GM08714 (cell line): ENCODE data around the gene SLC49A3.
A peak's percentile ranks its signal among the peaks of the same experiment; 100 is the strongest.
"Not testable (repeated sequence)": the region's sequence is repeated elsewhere in the genome, so short reads cannot be mapped to it uniquely, and the experiment has no call there.

ENCODE experiments used
- H3K4me3 ChIP-seq: fragments of 200-500 bp; sonication (Bioruptor generic); 2 replicates; pipeline ENCODE4 v1.5.1; 2014; ENCODE audit warnings: mild to moderate bottlenecking, low read length, inconsistent platforms
- ZNF274 ChIP-seq: IDR thresholded peaks from 2 replicates; pipeline ENCODE4 v1.6.1; 2012; ENCODE audit warnings: mild to moderate bottlenecking, low read depth, low read length

SLC49A3 gene

DNA sequence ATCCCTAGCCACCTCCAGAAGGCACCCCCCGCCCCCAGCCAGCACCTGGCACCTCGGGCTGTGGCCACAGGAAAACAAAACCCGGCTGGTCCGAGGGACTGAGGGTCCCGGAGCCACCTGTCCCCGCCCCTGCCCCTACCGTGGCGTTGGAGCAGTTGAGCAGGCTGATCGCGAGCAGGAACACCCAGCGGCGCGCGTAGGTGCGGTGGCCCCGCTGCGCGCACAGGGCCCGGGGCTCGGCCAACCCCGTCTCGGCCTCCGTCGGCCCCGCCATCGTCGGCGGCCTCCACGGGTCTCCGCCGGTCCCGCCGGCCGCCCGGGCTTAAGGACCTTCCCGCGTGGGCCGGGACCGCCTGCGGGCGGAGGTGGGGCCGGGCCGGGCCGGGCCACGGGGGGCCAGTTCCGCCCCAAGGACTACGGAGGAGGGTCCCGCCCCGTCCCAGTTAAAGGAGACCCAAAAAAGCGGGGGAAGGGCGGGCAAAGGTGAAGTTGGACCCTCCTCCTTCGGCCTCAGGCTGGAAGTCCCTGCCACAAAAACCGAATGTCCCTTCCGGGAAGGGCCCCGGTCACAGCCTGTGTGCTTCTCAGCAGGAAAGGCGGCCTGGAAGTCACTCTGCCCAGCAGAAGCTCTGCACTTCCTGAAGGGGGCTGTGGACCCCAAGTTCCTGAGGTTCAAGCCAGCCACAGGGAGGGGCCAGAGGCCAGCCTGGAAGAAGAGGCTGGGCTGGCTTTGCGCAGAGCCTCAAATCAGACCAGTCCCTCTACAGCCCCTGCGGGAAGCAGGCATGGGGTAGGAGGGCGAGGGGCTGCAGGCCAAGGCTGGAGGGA, at the start of gene SLC49A3:
Gene SLC49A3, minus strand, starts transcription at position 298 of the 828 bp plus-strand sequence. Its CDS starts 24 bp downstream, at position 274.
- peak within 1 kb of the TSS; percentile 1; the same call in 1 of the 2 replicates for H3K4me3 ChIP-seq
- TF ChIP-seq ZNF274, result no peak

- not testable (repeated sequence) for H3K4me3 ChIP-seq
Observed at GRCh38 chr4:736561-736960, 47.6 kb upstream of the SLC49A3 start.

DNA sequence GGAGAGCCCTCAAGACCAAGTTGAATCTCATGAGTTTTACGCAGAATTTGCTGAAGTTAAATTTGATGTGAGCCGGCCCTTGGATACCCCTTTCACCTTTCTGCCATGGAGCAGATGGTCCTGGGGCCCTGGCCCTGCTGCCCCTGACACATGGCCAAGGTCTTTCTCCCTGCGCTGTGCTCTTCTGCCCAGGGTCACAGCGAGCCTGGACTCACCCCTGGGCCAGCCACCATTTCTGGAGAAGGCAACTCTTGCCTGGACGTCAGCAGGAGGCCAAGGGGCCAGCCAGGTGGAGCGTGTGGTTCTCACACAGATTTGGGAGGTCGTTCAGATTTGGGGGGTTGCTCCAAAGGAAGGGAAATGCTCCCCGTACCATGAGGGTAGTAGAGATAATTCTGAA, 46.6 kb upstream of the SLC49A3 start:
- H3K4me3 ChIP-seq, result no peak overlapping the region
- no peak for TF ChIP-seq ZNF274

GRCh38 chr4:734951-735350, 46.0 kb upstream of the SLC49A3 start:
- no peak for TF ChIP-seq ZNF274
- no peak overlapping the region for H3K4me3 ChIP-seq

- TF ChIP-seq ZNF274, result no peak
- H3K4me3 ChIP-seq, result no peak overlapping the region
Observed at GRCh38 chr4:734075-734474, 45.1 kb upstream of the SLC49A3 start.

GRCh38 chr4:733631-733980, 44.7 kb upstream of the SLC49A3 start:
- TF ChIP-seq ZNF274, result no peak
- H3K4me3 ChIP-seq, result no peak overlapping the region

DNA sequence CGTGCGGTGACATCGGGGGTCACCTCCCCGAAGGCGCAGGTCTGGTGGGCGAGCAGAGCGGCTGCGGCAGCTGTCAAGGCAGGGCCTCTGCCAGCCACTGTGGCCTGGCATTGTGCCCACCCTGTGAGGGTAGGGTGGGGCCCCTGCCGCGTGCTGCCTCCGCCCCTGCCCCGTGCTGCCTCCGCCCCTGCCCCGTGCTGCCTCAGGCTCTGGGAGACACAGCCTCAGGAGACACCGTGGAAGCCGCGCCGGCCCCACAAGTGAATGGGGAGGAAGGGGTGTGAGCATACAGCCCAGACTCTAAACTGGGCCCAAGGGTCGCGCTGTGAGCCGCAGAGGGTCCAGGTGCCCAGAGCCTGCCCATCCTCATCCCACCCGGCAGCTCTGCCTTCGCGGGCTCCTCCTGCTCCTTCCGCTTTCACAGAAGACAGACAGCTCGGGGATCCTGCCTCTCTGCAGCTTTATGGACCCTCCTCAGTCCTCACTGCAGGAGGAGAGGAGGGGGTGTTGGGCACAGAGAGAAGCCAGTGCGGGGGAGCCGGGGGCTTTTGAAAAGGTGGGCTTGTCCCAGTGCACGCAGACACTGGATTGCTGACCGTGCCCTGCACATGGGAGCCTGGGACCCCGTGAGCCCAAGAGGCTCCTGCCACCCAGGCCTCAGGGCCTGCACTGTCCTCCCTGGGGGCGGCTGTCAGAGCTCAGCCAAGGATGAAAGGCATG, 44.1 kb upstream of the SLC49A3 start:
- no peak overlapping the region for H3K4me3 ChIP-seq
- no peak for TF ChIP-seq ZNF274

- TF ChIP-seq ZNF274, result no peak
Observed at GRCh38 chr4:732486-732885, 43.5 kb upstream of the SLC49A3 start.

GRCh38 chr4:731954-732353, 43.0 kb upstream of the SLC49A3 start:
- H3K4me3 ChIP-seq, result not testable (repeated sequence)

More at GRCh38 chr4:732486-732885, 43.5 kb upstream of the SLC49A3 start:
- H3K4me3 ChIP-seq, result no peak overlapping the region

DNA sequence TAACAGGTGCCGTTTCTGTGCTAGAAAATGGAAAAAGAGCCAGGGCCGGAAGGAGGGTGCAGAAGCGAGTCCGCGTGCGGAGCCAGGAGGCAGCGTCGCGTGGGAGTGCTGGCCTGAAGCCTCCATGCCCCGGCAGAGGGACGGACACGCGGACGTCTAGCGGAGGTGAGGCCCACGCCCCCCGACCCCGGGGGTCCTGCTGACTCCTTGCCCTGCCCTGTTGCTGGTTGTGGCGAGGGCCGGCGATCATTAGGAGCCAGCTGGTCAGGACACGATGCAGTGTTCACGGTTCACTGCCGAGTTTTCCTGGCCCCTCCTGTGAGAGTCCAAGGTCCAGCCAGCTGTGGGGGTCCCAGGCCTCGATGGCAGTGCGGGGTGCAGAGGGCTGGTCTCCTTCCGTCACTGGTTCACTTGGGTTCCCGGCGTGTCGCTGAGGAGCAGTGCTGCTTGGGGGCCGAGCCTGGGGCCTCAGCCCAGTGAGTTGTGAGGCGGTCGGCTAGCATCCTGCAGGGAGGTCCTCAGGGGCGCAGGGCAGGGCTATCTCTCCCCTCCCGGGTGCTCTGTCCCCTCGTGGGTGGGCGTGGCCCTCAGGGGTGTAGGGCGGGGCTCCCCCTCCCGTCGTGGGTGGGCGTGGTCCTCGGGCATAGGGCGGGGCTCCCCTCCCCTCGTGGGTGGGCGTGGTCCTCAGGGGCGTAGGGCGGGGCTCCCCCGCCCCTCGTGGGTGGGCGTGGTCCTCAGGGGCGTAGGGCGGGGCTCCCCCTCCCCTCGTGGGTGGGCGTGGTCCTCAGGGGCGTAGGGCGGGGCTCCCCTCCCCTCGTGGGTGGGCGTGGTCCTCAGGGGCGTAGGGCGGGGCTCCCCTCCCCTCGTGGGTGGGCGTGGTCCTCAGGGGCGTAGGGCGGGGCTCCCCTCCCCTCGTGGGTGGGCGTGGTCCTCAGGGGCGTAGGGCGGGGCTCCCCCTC, 42.3 kb upstream of the SLC49A3 start:
- not testable (repeated sequence) for H3K4me3 ChIP-seq

DNA sequence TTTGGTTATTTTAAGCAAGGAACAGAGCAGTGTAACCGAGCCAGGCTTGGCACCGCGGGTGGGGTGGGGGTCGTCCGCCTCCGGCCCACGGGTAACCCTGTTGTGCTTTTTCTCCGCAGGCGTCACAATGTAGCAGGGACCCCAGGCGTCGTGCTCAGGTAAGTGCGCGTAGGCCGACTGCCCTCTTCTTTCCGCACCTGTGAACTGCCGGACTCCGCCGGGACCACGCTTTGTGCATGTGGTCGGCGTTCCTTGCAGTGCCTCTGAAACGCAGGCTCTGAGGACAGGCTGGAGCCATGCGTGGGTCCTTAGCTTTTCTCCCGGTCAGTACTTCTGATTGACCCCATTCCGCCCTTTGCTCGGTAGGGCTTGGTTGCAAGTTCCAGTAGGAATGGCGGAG, 41.6 kb upstream of the SLC49A3 start:
- no peak for TF ChIP-seq ZNF274
- H3K4me3 ChIP-seq, result no peak overlapping the region

DNA sequence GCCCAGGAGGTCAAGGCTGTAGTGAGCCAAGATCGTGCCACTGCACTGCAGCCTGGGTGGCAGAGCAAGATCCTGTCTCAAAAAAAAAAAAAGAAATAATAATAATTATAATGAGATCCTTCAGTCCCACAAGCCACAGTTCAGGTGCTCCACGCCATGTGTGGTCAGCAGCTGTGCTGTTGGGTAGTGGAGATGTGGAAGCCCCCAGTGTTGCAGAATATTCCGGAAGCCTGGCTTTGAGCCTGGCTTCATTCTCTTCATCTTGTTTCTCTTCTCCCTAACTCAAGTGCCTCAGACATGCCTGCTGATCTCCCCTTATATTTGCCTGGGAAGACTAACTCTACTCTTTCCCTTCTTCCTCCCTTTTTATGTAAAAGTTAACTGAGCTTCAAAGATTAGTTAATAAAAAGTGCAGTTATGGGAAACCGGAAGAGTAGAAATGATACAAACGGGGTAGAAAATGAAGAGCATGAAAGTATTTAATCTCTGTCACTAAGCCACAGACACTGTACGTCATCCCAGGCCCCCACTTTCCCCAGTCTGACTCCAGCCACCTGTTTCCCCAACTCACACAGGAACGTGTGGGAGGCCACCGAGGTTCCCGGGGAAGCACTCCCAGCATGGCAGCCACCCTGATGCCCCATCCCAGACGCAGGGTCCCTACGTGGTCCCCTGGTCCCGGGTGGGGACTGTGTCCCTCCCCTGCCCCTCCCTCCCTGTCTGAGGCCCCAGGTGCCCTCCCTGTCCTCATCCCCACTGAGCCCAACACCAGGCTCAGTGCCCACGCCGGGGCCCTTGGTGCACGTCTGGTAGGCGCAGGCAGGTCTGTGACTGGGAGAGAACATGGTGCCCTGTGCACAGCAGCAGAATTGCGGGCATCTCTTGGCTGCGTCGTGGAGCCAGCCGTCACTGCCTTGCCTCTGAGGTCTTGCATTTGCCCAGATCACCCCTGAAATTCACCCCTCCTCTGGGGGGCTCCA, 40.7 kb upstream of the SLC49A3 start:
- H3K4me3 ChIP-seq, result no peak overlapping the region
- TF ChIP-seq ZNF274, result no peak

GRCh38 chr4:727576-727975, 38.6 kb upstream of the SLC49A3 start:
- H3K4me3 ChIP-seq, result no peak overlapping the region
- TF ChIP-seq ZNF274, result no peak
